SK-N-SH (cell line): Measurements from ENCODE around the gene ATP2A2.

Experiments used
- CHD2 ChIP-seq: fragments of 150-350 bp; IDR thresholded peaks from 2 replicates; pipeline ENCODE4 v1.6.1; 2018; ENCODE audit warnings: low read length; ENCODE audit not compliant: partially characterized antibody
- CTCF ChIP-seq: fragments of 200-600 bp; sonication (generic); IDR thresholded peaks from 2 replicates; pipeline ENCODE4 v1.6.1; 2017; ENCODE audit warnings: antibody characterized with exemption, mild to moderate bottlenecking, moderate library complexity
- EP300 ChIP-seq, 2 experiments: IDR thresholded peaks; 2 replicates each; pipeline versions ENCODE4 v1.4.0 to v1.6.1; 2012; ENCODE audit warnings: borderline replicate concordance in 1 of 2, low read depth in 1 of 2, low read length in 1 of 2
- GABPA ChIP-seq: IDR thresholded peaks from 2 replicates; pipeline ENCODE4 v1.4.0; 2012; ENCODE audit warnings: low read depth, mild to moderate bottlenecking
- NRF1 ChIP-seq: IDR thresholded peaks from 2 replicates; pipeline ENCODE4 v1.6.1; 2012; ENCODE audit warnings: low read depth, mild to moderate bottlenecking, low read length
- PBX3 ChIP-seq: IDR thresholded peaks from 2 replicates; pipeline ENCODE4; 2012
- RAD21 ChIP-seq: IDR thresholded peaks from 2 replicates; pipeline ENCODE4 v1.6.1; 2012; ENCODE audit warnings: mild to moderate bottlenecking, low read length
- RXRA ChIP-seq: IDR thresholded peaks from 2 replicates; pipeline ENCODE4 v1.4.0; 2012; ENCODE audit warnings: low read depth, mild to moderate bottlenecking, borderline replicate concordance
- USF2 ChIP-seq: fragments of 150-350 bp; IDR thresholded peaks from 2 replicates; pipeline ENCODE4 v1.6.1; 2017; ENCODE audit warnings: antibody characterized with exemption, low read length, low read depth, borderline replicate concordance

- no peak for TF ChIP-seq CTCF
- TF ChIP-seq USF2, result no peak
- no peak for TF ChIP-seq PBX3
- no peak for TF ChIP-seq RAD21
- TF ChIP-seq EP300 (IDR thresholded peaks at IDR 0.05; ENCODE audit: borderline replicate concordance in 1 of 2, low read depth in 1 of 2, low read length in 1 of 2), result no peak
- no peak for TF ChIP-seq GABPA
- TF ChIP-seq NRF1, result no peak
- TF ChIP-seq CHD2, result no peak
- no peak for TF ChIP-seq RXRA
These were observed 34.3 kb upstream of the ATP2A2 start for GRCh38 chr12:110246636-110247339.
